ENCODE measurements around the gene NCOA3. TPM values are rescaled to one million over a fixed set of nuclear protein-coding genes. Genes with fewer than 3 reads are reported as not detected.

Gene NCOA3
- total RNA-seq, 1 donor, result 53.3 TPM

Small RNA genes lying within 50 kb of the gene (small RNA-seq; reads per million reads assigned to genes)
- gene RNU6-497P (not detected), gene RNU6-563P (not detected)

Other genes starting within 250 kb of the NCOA3 start
- 14.2 and 24.0 TPM in 2 replicates for gene ZMYND8, start 145.2 kb upstream of the NCOA3 start, total RNA-seq (ENCODE audit: low replicate concordance)

Measured in fibroblast of the aortic adventitia (primary cell).